Osteoblast (primary cell): Measurements from ENCODE around the gene MCF2L. TPM values are rescaled to one million over a fixed set of nuclear protein-coding genes. Genes with fewer than 3 reads are reported as not detected.

Source experiments
- DNase-seq: peaks from one replicate; pipeline ENCODE4 v3.0.0; 2011; ENCODE audit warnings: low spot score, mixed read lengths; ENCODE audit not compliant: insufficient read length; ENCODE audit errors: missing footprints
- H2AFZ ChIP-seq: 2 replicates; pipeline ENCODE4 v1.6.0; 2011; ENCODE audit warnings: mild to moderate bottlenecking, low read length
- H3K27ac ChIP-seq: 2 replicates; pipeline ENCODE4 v1.5.1; 2011; ENCODE audit warnings: mild to moderate bottlenecking, low read depth, low read length, moderate library complexity
- H3K27me3 ChIP-seq: 2 replicates; pipeline ENCODE4 v1.6.0; 2012; ENCODE audit warnings: mild to moderate bottlenecking, control low read depth, inconsistent platforms, low read length, moderate library complexity; ENCODE audit not compliant: insufficient read depth
- H3K36me3 ChIP-seq: 2 replicates; pipeline ENCODE4 v1.5.1; 2011; ENCODE audit warnings: mild to moderate bottlenecking, low read length, control low read depth, moderate library complexity; ENCODE audit not compliant: insufficient read depth
- H3K4me1 ChIP-seq: 2 replicates; pipeline ENCODE4 v1.5.1; 2011; ENCODE audit warnings: mild to moderate bottlenecking, low read length, control low read depth, moderate library complexity; ENCODE audit not compliant: insufficient read depth
- H3K4me2 ChIP-seq: 2 replicates; pipeline ENCODE4 v1.6.0; 2011; ENCODE audit warnings: mild to moderate bottlenecking, low read length; ENCODE audit not compliant: insufficient read depth
- H3K4me3 ChIP-seq: fragments of 200-600 bp; sonication (generic); 3 replicates; pipeline ENCODE4 v1.5.1; 2012; ENCODE audit warnings: mild to moderate bottlenecking, low read length, inconsistent platforms; ENCODE audit not compliant: insufficient read depth
- H3K79me2 ChIP-seq: 2 replicates; pipeline ENCODE4 v1.6.0; 2012; ENCODE audit warnings: mild to moderate bottlenecking, low read length, control low read depth, inconsistent platforms; ENCODE audit not compliant: insufficient read depth
- H3K9me3 ChIP-seq: 2 replicates; pipeline ENCODE4 v1.5.1; 2011; ENCODE audit warnings: low read depth, low read length, control low read depth
- H4K20me1 ChIP-seq: 2 replicates; pipeline ENCODE4 v1.6.0; 2012; ENCODE audit warnings: mild to moderate bottlenecking, low read length, control low read depth; ENCODE audit not compliant: insufficient read depth
- CTCF ChIP-seq: IDR thresholded peaks from 2 replicates; pipeline ENCODE4 v1.5.1; 2011; ENCODE audit warnings: mild to moderate bottlenecking, low read depth, low read length, moderate library complexity; ENCODE audit errors: extremely low read depth
- total RNA-seq: library from RNA; depleted of rRNA; stranded (reverse); fragments of >200 nt; gene quantifications from 2 replicates; pipeline ENCODE4 v1.2.3, GENCODE V29; 2012

The MCF2L gene
- total RNA-seq, 1 donor: 6.5 TPM

GRCh38 chr13:112982281-112983041 is 13.4 kb downstream of the MCF2L start:
- H3K36me3 ChIP-seq: no peaks in the 10 kb centered on the region
- no peaks in the 10 kb centered on the region for H4K20me1 ChIP-seq
- no peaks in the 10 kb centered on the region for H3K27me3 ChIP-seq
- H3K9me3 ChIP-seq: no peaks in the 10 kb centered on the region
- DNase-seq: no peak
- H3K79me2 ChIP-seq: no peaks in the 10 kb centered on the region
- no peaks in the 10 kb centered on the region for H3K4me1 ChIP-seq
- H3K27ac ChIP-seq: no peak overlapping the region
- H3K4me2 ChIP-seq: no peak overlapping the region
- H2AFZ ChIP-seq: no peak overlapping the region
- H3K4me3 ChIP-seq: no peak overlapping the region
- no peak for TF ChIP-seq CTCF

GRCh38 chr13:112983042-112983305 is 14.0 kb downstream of the MCF2L start:
- no peaks in the 10 kb centered on the region for H3K4me1 ChIP-seq
- no peaks in the 10 kb centered on the region for H3K36me3 ChIP-seq
- H3K4me2 ChIP-seq: no peak overlapping the region
- no peak overlapping the region for H3K4me3 ChIP-seq
- H3K27me3 ChIP-seq: no peaks in the 10 kb centered on the region
- H3K27ac ChIP-seq: no peak overlapping the region
- H2AFZ ChIP-seq: no peak overlapping the region
- no peaks in the 10 kb centered on the region for H3K79me2 ChIP-seq
- no peaks in the 10 kb centered on the region for H4K20me1 ChIP-seq
- H3K9me3 ChIP-seq: no peaks in the 10 kb centered on the region
- no peak for DNase-seq
- no peak for TF ChIP-seq CTCF

- Histone ChIP-seq H4K20me1 (no peaks in the 10 kb centered on the region), H3K27me3 (no peaks in the 10 kb centered on the region), H3K4me2 (no peak overlapping the region), H3K27ac (no peak overlapping the region), H3K36me3 (no peaks in the 10 kb centered on the region), H2AFZ (no peak overlapping the region), H3K4me1 (no peaks in the 10 kb centered on the region), H3K79me2 (no peaks in the 10 kb centered on the region), H3K4me3 (no peak overlapping the region), H3K9me3 (no peaks in the 10 kb centered on the region)
- DNase-seq: no peak
- TF ChIP-seq CTCF: no peak
Measured at GRCh38 chr13:112983428-112984196, 14.6 kb downstream of the MCF2L start.

GRCh38 chr13:112984501-112984900 is 15.5 kb downstream of the MCF2L start:
- Histone ChIP-seq H3K36me3 (no peaks in the 10 kb centered on the region), H3K27me3 (no peaks in the 10 kb centered on the region), H3K9me3 (no peaks in the 10 kb centered on the region), H3K79me2 (no peaks in the 10 kb centered on the region), H2AFZ (no peak overlapping the region), H4K20me1 (no peaks in the 10 kb centered on the region), H3K27ac (no peak overlapping the region), H3K4me1 (no peaks in the 10 kb centered on the region), H3K4me3 (no peak overlapping the region), H3K4me2 (no peak overlapping the region)
- TF ChIP-seq CTCF: no peak
- no peak for DNase-seq
